NCI-H2029 treated with DMSO at 0.1 percent for 48 hours (cell line): ENCODE measurements around the gene DSN1.
A peak's percentile ranks its signal among the peaks of the same experiment; 100 is the strongest.
"Not testable (repeated sequence)": the region's sequence is repeated elsewhere in the genome, so short reads cannot be mapped to it uniquely, and the experiment has no call there.

Experiments
- DNase-seq: peaks from one replicate; lab custom pipeline; 2025; lab: John Stamatoyannopoulos, UW

DSN1 gene

DNA sequence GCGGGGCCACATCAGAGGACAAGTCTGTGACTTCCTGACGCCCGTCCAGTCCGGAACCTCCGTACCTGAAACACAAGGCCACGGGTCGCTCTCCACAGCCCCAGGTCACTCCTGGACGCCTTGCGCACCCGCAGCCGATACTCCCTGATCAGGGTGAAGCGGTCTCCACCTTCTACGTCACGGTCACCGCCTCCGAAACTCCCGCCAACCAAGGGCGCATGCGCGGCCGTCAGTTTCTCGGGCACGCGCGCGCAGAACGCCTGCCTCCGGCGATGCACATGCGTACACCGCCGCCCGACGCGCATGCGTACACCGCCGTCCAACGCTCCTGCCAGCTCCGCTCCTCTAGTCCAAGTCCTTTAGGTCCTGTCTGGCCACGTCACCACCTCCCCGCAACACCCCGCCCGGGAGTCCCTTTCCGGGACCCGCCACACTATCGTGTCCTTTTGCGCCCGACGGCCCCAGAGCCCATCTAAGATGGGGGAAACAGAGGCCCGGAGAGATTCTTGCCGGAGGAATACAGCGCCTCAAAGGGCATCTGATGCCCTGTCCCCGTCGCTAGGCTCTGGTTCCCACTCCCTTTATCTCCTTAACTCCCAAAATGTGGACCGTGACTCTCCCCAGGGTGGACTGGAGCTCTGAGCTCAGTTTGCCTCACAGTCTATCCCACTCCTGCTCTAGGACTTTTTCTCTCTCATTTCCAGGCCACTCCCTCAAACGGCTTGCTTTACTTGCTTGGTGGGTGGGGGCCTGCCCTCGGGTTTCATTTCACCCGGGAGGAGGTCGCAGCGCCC, at the start of gene DSN1:
Gene DSN1 (minus strand): TSS at position 167 of the 794 bp plus-strand sequence. CDS start 2,305 bp downstream, outside the sequence.
- peak; percentile 82 for DNase-seq

GRCh38 chr20:36823121-36823520, 49.6 kb upstream of the DSN1 start:
- DNase-seq = peak; percentile 47

DNA sequence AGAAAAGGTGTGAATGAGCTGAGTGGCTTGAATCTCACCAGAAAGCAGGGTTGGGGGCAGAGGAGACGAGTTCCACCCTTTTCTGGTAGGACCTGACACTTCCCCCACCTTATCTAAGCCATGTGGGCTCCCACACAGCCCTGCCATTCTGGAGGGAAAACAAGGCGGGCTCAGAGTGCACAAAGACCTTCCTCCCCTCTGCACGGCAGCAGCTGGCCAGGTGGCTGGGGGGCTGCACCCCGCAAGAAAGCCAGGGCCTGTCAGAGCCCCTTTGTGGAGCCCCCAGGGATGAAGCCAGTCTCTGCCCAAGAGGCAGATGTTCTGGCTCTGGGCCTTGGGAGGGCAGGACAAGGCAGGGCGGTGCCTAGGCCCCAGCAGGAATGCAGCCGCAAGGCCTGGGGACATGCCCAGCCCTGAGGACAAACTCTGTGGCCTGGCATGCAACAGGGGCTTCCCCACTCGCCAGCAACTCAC, 48.4 kb upstream of the DSN1 start:
- DNase-seq = no peak

- DNase-seq = no peak
Measured at GRCh38 chr20:36820928-36821327, 47.4 kb upstream of the DSN1 start.

DNA sequence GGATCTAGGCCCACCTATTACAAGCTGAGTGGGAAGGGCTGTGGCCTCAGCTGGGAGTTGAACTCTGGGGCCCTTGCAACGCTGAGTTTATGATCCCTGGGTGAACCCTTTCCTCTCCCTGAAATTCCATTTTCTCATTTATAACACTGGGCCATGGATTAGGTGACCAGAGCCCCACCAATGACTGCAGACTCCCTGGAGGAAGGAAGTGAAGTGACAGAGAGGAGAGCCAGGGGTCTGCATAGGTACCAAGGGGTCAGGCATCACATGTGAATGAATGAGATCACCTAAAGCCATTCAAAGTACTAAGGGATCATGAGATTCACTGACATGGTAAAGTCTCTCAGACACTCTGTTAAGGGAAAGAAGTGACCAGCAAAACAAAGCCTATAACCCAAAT, 46.5 kb upstream of the DSN1 start:
- no peak for DNase-seq

- DNase-seq = peak; percentile 77
Measured at GRCh38 chr20:36819659-36820058, 46.1 kb upstream of the DSN1 start.

- peak; percentile 27 for DNase-seq
Measured at GRCh38 chr20:36818861-36819260, 45.3 kb upstream of the DSN1 start.

GRCh38 chr20:36818185-36818584, 44.6 kb upstream of the DSN1 start:
- no peak for DNase-seq

DNA sequence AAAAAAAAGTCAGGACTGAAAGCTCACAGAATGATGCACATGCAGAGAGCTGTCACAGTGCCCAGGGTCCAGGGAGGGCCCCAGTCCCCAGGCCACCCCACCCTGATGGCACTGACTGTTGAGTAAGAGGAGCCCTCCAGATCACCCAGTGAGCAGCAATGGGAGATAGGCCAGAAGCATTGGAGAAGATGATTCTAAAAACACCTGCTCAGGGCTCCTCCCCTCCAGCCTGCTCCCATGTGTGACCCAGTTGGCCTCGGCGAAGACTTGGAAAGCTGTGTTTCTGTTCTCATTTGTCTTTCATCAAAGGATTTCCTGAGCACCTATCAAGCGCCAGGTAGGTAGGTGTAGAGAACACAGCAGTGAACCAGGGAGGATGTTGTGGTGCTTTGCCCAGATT, 43.9 kb upstream of the DSN1 start:
- no peak for DNase-seq

DNA sequence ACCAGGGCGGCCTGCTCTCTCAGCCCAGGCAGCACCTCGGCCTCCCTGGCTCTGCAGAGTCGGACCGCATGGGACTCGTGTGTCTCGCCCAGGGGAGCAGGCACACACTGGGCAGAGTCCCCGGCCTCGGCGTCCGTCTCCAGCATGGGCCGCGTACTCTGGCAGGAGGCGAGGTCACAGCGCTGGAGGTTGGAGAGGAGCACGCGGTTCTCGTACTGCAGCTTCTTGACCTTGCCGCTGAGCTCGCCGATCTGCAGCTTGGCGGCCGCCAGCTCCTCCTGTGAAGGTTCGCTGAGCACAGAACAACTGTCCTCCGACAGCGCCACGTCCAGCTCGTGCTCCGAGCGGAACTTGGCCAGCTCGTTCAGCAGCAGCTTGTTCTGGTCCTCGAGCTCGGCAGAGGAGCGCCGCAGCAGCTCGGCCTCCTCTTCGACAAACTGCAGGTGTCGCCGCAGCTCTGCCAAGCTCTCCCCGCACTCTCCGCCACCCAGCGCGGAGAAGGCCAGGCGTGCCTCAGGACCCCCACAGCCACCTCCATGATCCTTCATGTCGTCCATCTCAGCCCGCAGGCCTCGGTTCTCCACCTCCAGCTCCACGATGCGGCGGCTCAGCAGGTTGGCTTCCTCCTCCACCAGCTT, 42.0 kb upstream of the DSN1 start:
- no peak for DNase-seq

DNA sequence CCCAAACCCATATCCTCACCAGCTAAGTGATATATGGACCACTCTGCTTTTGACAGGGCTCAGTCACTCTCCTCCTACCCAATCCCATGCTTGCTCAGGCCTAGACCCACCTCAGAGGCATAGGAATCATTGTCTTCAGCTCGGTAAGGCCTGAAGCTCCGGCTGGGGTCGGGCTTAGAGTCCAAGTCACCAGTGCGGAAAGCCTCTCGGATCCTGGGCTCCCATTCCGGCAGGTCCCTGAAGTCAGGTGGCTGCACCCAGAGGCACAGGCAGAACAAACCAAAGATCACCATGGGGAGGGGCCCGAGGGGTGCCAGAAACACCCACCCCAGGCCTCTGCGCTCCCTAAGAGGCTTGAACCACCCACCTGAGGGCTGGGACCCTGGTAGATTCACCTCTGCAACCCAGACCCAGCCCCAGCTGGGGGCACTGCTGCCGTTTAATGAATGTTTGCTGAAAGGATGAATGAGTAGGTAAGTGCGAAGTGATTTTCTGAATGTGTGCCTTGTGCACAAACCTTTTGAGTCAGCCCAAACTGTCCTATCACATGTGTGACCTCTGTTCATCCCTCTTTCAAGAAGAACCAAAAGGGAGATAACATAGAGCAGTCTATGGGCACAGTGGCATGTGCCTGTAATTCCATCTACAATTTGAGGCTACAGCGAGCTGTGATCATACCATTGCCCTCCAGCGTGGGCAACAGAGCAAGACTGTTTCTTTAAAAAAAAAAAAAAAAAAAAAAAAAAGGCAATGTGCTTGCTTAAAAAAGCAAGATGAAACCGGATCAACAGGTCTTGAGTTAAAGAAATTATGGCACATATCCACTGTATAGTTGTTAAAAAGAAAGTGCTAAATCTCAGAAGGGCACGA, 39.3 kb upstream of the DSN1 start:
- no peak for DNase-seq

DNA sequence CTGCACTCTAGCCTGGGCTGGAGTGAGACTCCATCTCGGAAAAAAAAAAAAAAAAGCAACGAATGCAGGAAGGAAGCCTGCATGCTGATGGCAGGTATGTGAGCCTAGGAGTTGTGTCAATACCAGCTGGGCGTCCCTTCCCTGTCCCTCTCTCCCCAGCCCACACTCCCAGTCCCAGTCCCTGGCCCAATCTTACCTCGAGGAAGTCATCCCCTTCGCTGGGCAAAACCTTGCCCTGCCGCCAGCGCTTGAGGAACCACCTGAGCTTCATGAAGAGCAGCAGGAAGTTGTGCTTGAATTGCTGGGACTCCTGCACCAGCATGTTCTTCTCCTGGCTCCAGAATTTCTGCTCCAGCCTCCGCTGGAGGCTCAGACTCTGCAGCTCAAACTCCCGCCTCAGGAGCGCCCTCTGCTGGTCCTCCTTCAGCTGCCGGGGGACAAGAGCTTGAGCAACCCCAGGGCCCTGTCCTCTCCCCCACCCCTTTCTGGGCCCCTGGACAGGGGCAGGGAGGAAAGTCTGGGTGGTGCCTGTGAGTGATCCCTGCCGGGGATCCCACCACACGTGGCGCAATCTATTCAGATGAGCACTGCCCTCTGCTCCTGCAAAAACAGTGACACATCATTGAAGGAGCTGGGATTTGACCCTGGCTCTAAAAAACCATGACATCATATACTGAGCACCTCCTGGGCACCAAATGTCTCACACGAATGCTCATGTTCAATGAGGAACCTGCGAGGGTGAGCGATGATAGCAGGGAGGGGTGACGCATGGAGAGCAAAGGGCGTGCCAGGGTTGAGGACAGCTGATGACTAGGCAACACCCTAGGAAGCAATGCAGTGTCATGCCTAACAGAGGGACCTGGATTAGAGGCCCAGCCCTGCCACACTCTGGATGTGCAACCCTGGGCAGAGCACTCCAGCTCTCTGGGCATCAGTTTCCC, 35.0 kb upstream of the DSN1 start:
- DNase-seq = no peak

- no peak for DNase-seq
Measured at GRCh38 chr20:36806049-36806448, 32.5 kb upstream of the DSN1 start.

- no peak for DNase-seq
Measured at GRCh38 chr20:36805396-36805795, 31.8 kb upstream of the DSN1 start.

GRCh38 chr20:36804425-36804824, 30.9 kb upstream of the DSN1 start:
- no peak for DNase-seq

GRCh38 chr20:36802326-36803222, 29.0 kb upstream of the DSN1 start:
- DNase-seq = no peak

GRCh38 chr20:36800410-36800809, 26.8 kb upstream of the DSN1 start:
- no peak for DNase-seq

DNA sequence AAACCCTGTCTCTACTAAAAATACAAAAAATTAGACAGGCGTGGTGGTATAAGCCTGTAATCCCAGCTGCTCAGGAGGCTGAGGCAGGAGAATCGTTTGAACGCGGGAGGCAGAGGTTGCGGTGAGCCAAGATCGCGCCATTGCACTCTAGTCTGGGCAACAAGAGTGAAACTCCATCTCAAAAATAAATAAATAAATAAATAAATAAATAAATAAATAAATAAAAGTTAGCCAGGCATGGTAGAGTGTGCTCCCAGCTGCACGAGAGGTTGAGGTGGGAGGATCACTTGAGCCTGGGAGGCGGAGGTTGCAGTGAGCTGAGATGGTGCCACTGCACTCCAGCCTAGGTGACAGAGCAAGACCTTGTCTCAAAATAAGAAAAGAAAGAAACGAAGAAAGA, 25.8 kb upstream of the DSN1 start:
- not testable (repeated sequence) for DNase-seq

- no peak for DNase-seq
Measured at GRCh38 chr20:36796875-36797274, 23.3 kb upstream of the DSN1 start.

GRCh38 chr20:36796117-36796516, 22.6 kb upstream of the DSN1 start:
- no peak for DNase-seq
